HepG2 (cell line): ENCODE results near the gene SLC35B2. TPM values are rescaled to one million over a fixed set of nuclear protein-coding genes. Genes with fewer than 3 reads are reported as not detected.
A peak's percentile ranks its signal among the peaks of the same experiment; 100 is the strongest.

Experiments used
- CREB1 ChIP-seq, 2 experiments: fragments of 450-650 bp in 1 of 2; IDR thresholded peaks; 2 replicates each; pipeline ENCODE4 v1.6.1; 2016 to 2017; ENCODE audit warnings: control low read depth in 1 of 2, mild to moderate bottlenecking in 1 of 2, missing compliant biosample characterization in 1 of 2, missing genetic modification characterization in 1 of 2
- DZIP1 ChIP-seq: sonication (generic); formaldehyde crosslinking; IDR thresholded peaks from 2 replicates; pipeline ENCODE4 v1.5.0; 2020; ENCODE audit warnings: mild to moderate bottlenecking, missing genetic modification reagents
- KLF6 ChIP-seq: IDR thresholded peaks from 2 replicates; pipeline ENCODE4 v1.8.0; 2016; ENCODE audit warnings: missing biosample characterization, missing genetic modification reagents
- MEF2D ChIP-seq: sonication (generic); formaldehyde crosslinking; IDR thresholded peaks from 2 replicates; pipeline ENCODE4 v1.5.1; 2020; ENCODE audit warnings: mild to moderate bottlenecking, missing genetic modification reagents
- NCOA2 ChIP-seq: sonication (generic); formaldehyde crosslinking; IDR thresholded peaks from 2 replicates; pipeline ENCODE4 v1.8.0; 2022; ENCODE audit warnings: inconsistent platforms
- SIN3B ChIP-seq: fragments of 150-350 bp; IDR thresholded peaks from 2 replicates; pipeline ENCODE4 v1.6.1; 2014; ENCODE audit warnings: low read length
- SOX13 ChIP-seq, 3 experiments: fragments of 450-650 bp in 1 of 3; sonication (generic) in 1 of 3; formaldehyde crosslinking in 1 of 3; IDR thresholded peaks in 2 of 3; conservative IDR thresholded peaks in 1 of 3; 2 replicates each; pipeline versions ENCODE4 v1.5.0 to v1.6.1; 2016 to 2020; ENCODE audit warnings: antibody characterized with exemption in 1 of 3, mild to moderate bottlenecking in 1 of 3, missing compliant biosample characterization in 1 of 3, missing genetic modification reagents in 1 of 3, moderate library complexity in 1 of 3
- ZBTB3 ChIP-seq: sonication (generic); formaldehyde crosslinking; IDR thresholded peaks from 2 replicates; pipeline ENCODE4 v1.4.0; 2020; ENCODE audit warnings: low read depth, mild to moderate bottlenecking, moderate library complexity, missing genetic modification reagents, borderline replicate concordance
- ZMYM2 ChIP-seq: sonication (generic); formaldehyde crosslinking; IDR thresholded peaks from 2 replicates; pipeline ENCODE4 v1.8.0; 2022; ENCODE audit warnings: mild to moderate bottlenecking, missing genetic modification reagents
- ZNF225 ChIP-seq: sonication (generic); formaldehyde crosslinking; IDR thresholded peaks from 2 replicates; pipeline ENCODE4 v1.4.0; 2020; ENCODE audit warnings: mild to moderate bottlenecking, missing genetic modification reagents
- ZNF274 ChIP-seq: sonication (generic); formaldehyde crosslinking; IDR thresholded peaks from 2 replicates; pipeline ENCODE4 v1.5.1; 2020; ENCODE audit warnings: mild to moderate bottlenecking, missing genetic modification reagents
- ZNF543 ChIP-seq: sonication (generic); formaldehyde crosslinking; IDR thresholded peaks from 2 replicates; pipeline ENCODE4 v1.4.0; 2020; ENCODE audit warnings: mild to moderate bottlenecking, missing genetic modification reagents
- ZNF574 ChIP-seq: sonication (generic); formaldehyde crosslinking; IDR thresholded peaks from 2 replicates; pipeline ENCODE4 v1.4.0; 2020; ENCODE audit warnings: missing genetic modification reagents
- ZNF691 ChIP-seq: sonication (generic); formaldehyde crosslinking; IDR thresholded peaks from 2 replicates; pipeline ENCODE4 v1.4.0; 2020; ENCODE audit warnings: missing genetic modification reagents, low read depth, mild to moderate bottlenecking, borderline replicate concordance
- ZNF720 ChIP-seq: sonication (generic); formaldehyde crosslinking; IDR thresholded peaks from 2 replicates; pipeline ENCODE4 v1.4.0; 2020; ENCODE audit warnings: missing genetic modification reagents
- ZNF768 ChIP-seq: sonication (generic); formaldehyde crosslinking; IDR thresholded peaks from 2 replicates; pipeline ENCODE4 v1.4.0; 2020; ENCODE audit warnings: missing genetic modification reagents
- polyA plus RNA-seq, 8 experiments: library from polyadenylated mRNA; depleted of rRNA in 3 of 8; stranded (reverse) in 7 of 8; unstranded in 1 of 8; fragments of >200 nt; fragmentation: Illumina TruSeq in 4 of 8; extraction: Trizol in 4 of 8; gene quantifications; 2 replicates each; pipeline versions ENCODE4 v1.2.1 to v1.2.3, GENCODE V29; 2011 to 2016; ENCODE audit warnings: low read depth in 4 of 8, missing spikeins in 1 of 8, mixed read lengths in 1 of 8; ENCODE audit not compliant: insufficient read depth in 1 of 8
- total RNA-seq, 5 experiments: library from RNA; depleted of rRNA; stranded (reverse); fragments of >200 nt; fragmentation: Illumina TruSeq; extraction: Trizol; gene quantifications; 2 replicates each; pipeline ENCODE4 v1.2.3, GENCODE V29; 2016; ENCODE audit warnings: low read depth in 1 of 5
- TF ChIP-seq, protein P1 (sequence below): sonication (generic); formaldehyde crosslinking; IDR thresholded peaks from 2 replicates; pipeline ENCODE4 v1.4.0; 2020; ENCODE audit warnings: mild to moderate bottlenecking, missing genetic modification reagents
- TF ChIP-seq, protein P2 (sequence below): IDR thresholded peaks from 2 replicates; pipeline ENCODE4 v1.6.1; 2016; ENCODE audit warnings: low read depth, control low read depth

SLC35B2 gene
- total and polyA plus RNA-seq, 2 of the 13 experiments (the other 11 are each of a cell fraction or from before 2014, with no cell fraction given): 61.1 to 148 TPM

- TF ChIP-seq ZNF574 (CRISPR knock-in tag) (0 out of 2 replicates have a peak, but pooled peaks have one; percentile 3), ZNF225 (CRISPR knock-in tag) (peak; percentile 20; the same call in 1 of the 2 replicates), ZMYM2 (CRISPR knock-in tag) (no peak), ZBTB3 (no peak), ZNF691 (no peak), ZNF768 (CRISPR knock-in tag) (no peak), SIN3B (no peak), KLF6 (CRISPR knock-in tag) (no peak), NCOA2 (CRISPR knock-in tag) (no peak), ZNF543 (CRISPR knock-in tag) (no peak), SOX13 (IDR thresholded peaks at IDR 0.05) (no peak), SOX13 (CRISPR knock-in tag; conservative IDR thresholded peaks at IDR 0.05 in 1 of 2, IDR thresholded peaks at IDR 0.05 in 1 of 2) (no peak), ZNF720 (no peak), CREB1 (IDR thresholded peaks at IDR 0.05) (no peak), CREB1 (CRISPR knock-in tag; IDR thresholded peaks at IDR 0.05) (no peak), ZNF274 (CRISPR knock-in tag) (peak; percentile 84; the same call in 1 of the 2 replicates), MEF2D (0 out of 2 replicates have a peak, but pooled peaks have one; percentile 27), DZIP1 (no peak)
- TF ChIP-seq, protein P1, sequence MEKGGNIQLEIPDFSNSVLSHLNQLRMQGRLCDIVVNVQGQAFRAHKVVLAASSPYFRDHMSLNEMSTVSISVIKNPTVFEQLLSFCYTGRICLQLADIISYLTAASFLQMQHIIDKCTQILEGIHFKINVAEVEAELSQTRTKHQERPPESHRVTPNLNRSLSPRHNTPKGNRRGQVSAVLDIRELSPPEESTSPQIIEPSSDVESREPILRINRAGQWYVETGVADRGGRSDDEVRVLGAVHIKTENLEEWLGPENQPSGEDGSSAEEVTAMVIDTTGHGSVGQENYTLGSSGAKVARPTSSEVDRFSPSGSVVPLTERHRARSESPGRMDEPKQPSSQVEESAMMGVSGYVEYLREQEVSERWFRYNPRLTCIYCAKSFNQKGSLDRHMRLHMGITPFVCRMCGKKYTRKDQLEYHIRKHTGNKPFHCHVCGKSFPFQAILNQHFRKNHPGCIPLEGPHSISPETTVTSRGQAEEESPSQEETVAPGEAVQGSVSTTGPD: no peak
- TF ChIP-seq, protein P2, sequence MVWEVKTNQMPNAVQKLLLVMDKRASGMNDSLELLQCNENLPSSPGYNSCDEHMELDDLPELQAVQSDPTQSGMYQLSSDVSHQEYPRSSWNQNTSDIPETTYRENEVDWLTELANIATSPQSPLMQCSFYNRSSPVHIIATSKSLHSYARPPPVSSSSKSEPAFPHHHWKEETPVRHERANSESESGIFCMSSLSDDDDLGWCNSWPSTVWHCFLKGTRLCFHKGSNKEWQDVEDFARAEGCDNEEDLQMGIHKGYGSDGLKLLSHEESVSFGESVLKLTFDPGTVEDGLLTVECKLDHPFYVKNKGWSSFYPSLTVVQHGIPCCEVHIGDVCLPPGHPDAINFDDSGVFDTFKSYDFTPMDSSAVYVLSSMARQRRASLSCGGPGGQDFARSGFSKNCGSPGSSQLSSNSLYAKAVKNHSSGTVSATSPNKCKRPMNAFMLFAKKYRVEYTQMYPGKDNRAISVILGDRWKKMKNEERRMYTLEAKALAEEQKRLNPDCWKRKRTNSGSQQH: no peak
Measured at GRCh38 chr6:44262467-44263353, 5.4 kb upstream of the SLC35B2 start (continued).
